B cell (primary cell): ENCODE results near the gene NUBPL. TPM values are rescaled to one million over a fixed set of nuclear protein-coding genes. Genes with fewer than 3 reads are reported as not detected.

Experiments used
- ATAC-seq: fragments of 200-7000 bp; cut with Tn5 transposase; one replicate; pipeline ENCODE4 v1.10.0; 2021; ENCODE audit warnings: low read depth, mild to moderate bottlenecking, moderate number of reproducible peaks, moderate library complexity
- CTCF ChIA-PET: fragments of 350-600 bp; sonication (Branson Sonifier 250); formaldehyde crosslinking; loops from one replicate; lab custom pipeline; 2021; ENCODE audit warnings: antibody characterized with exemption, inconsistent platforms; lab: Charles Lee
- POLR2A ChIA-PET: fragments of 350-600 bp; sonication (Branson Sonifier 250); formaldehyde crosslinking; loops from one replicate; lab custom pipeline; 2021; ENCODE audit warnings: antibody characterized with exemption; lab: Charles Lee
- DNase-seq: peaks from one replicate; pipeline ENCODE4 v3.0.0; 2013
- H2AFZ ChIP-seq: 2 replicates; pipeline ENCODE4 v1.6.1; 2012; ENCODE audit warnings: mild to moderate bottlenecking, low read depth, low read length; ENCODE audit not compliant: insufficient read depth, poor library complexity, severe bottlenecking
- H3K27ac ChIP-seq, 2 donors: 1 replicate in 1 of 2; 2 replicates in 1 of 2; pipeline ENCODE4 v1.5.1; 2012 to 2013; ENCODE audit warnings: low read length in 2 of 2, mild to moderate bottlenecking in 2 of 2, moderate library complexity in 1 of 2
- H3K27me3 ChIP-seq, 4 experiments: fragments of 200-600 bp in 1 of 4; sonication (generic) in 1 of 4; replicated peaks in 1 of 4; 1 replicate in 2 of 4; 2 replicates in 2 of 4; pipeline versions ENCODE4 v1.6.1 to v1.7.0; 2013 to 2016; ENCODE audit warnings: low read length in 3 of 4, mild to moderate bottlenecking in 2 of 4, mixed read lengths in 1 of 4, moderate library complexity in 1 of 4; ENCODE audit not compliant: insufficient read depth in 4 of 4, control insufficient read depth in 3 of 4; ENCODE audit errors: control extremely low read depth in 1 of 4
- H3K36me3 ChIP-seq, 2 experiments: replicated peaks in 1 of 2; 1 replicate in 1 of 2; 2 replicates in 1 of 2; pipeline versions ENCODE4 v1.6.1 to v1.7.1; 2013; ENCODE audit warnings: low read length in 1 of 2; ENCODE audit not compliant: insufficient read depth in 2 of 2, control insufficient read depth in 1 of 2; ENCODE audit errors: control extremely low read depth in 1 of 2, extremely low read depth in 1 of 2
- H3K4me1 ChIP-seq, 2 donors: fragments of 200-600 bp in 1 of 2; sonication (generic) in 1 of 2; 1 replicate in 1 of 2; 2 replicates in 1 of 2; pipeline versions ENCODE4 v1.5.1 to v1.6.1; 2013 to 2017; ENCODE audit warnings: low read length in 2 of 2; ENCODE audit not compliant: control insufficient read depth in 2 of 2, insufficient read depth in 2 of 2
- H3K4me2 ChIP-seq: replicated peaks from 2 replicates; pipeline ENCODE3; 2012; ENCODE audit warnings: mild to moderate bottlenecking, low read depth, low read length; ENCODE audit not compliant: poor library complexity, severe bottlenecking
- H3K4me3 ChIP-seq, 5 experiments: fragments of 200-600 bp in 1 of 5; sonication (generic) in 1 of 5; 1 replicate in 3 of 5; 2 replicates in 2 of 5; pipeline versions ENCODE4 v1.5.1 to v1.7.0; 2011 to 2016; ENCODE audit warnings: low read length in 4 of 5, mild to moderate bottlenecking in 4 of 5, low read depth in 2 of 5, control low read depth in 1 of 5, moderate library complexity in 1 of 5; ENCODE audit not compliant: insufficient read depth in 1 of 5; ENCODE audit errors: control extremely low read depth in 1 of 5, extremely low read depth in 1 of 5
- H3K79me2 ChIP-seq: fragments of 200-600 bp; sonication (generic); one replicate; pipeline ENCODE4 v1.6.0; 2016; ENCODE audit warnings: low read length; ENCODE audit not compliant: control insufficient read depth, insufficient read depth
- H3K9ac ChIP-seq: fragments of 200-600 bp; sonication (generic); 2 replicates; pipeline ENCODE4 v1.6.1; 2017; ENCODE audit warnings: mild to moderate bottlenecking, low read length, moderate library complexity
- H3K9me3 ChIP-seq, 3 donors: one replicate each; pipeline versions ENCODE4 v1.6.1 to v1.7.1; 2013; ENCODE audit warnings: low read length in 2 of 3; ENCODE audit not compliant: control insufficient read depth in 2 of 3, insufficient read depth in 1 of 3; ENCODE audit errors: control extremely low read depth in 1 of 3
- H4K20me1 ChIP-seq: 2 replicates; pipeline ENCODE4 v1.6.0; 2012; ENCODE audit warnings: mild to moderate bottlenecking, low read length; ENCODE audit not compliant: insufficient read depth, control insufficient read depth, poor library complexity, severe bottlenecking
- H3K27ac Mint-ChIP-seq: one replicate; pipeline ENCODE4 v1.8.0; 2021; ENCODE audit warnings: mixed read lengths
- H3K27me3 Mint-ChIP-seq: one replicate; pipeline ENCODE4 v1.8.0; 2021; ENCODE audit warnings: mixed read lengths
- H3K4me1 Mint-ChIP-seq: one replicate; pipeline ENCODE4 v1.8.0; 2021; ENCODE audit warnings: mixed read lengths
- H3K4me3 Mint-ChIP-seq: one replicate; pipeline ENCODE4 v1.8.0; 2021; ENCODE audit warnings: mixed read lengths
- H3K9me3 Mint-ChIP-seq: one replicate; pipeline ENCODE4 v1.8.0; 2022; ENCODE audit warnings: mixed read lengths; ENCODE audit not compliant: insufficient read depth
- CTCF ChIP-seq: fragments of 200-600 bp; IDR thresholded peaks from one replicate; pipeline ENCODE4 v1.8.0; 2022; ENCODE audit warnings: antibody characterized with exemption, mild to moderate bottlenecking
- EZH2 ChIP-seq: IDR thresholded peaks from 2 replicates; pipeline ENCODE4 v1.6.1; 2012; ENCODE audit warnings: borderline replicate concordance, low read depth, mild to moderate bottlenecking, moderate library complexity, low read length; ENCODE audit not compliant: insufficient read depth, poor library complexity, severe bottlenecking
- WGBS: methylation state at CpG from one replicate; pipeline ENCODE4 v1.1.5; 2013; ENCODE audit warnings: missing lambda C conversion rate; ENCODE audit not compliant: insufficient coverage; 5-methylcytosine and 5-hydroxymethylcytosine counted together
- intact Hi-C: fragments of 100-400 bp; cut with micrococcal nuclease; formaldehyde crosslinking; loops from one replicate; pipeline ENCODE4 v1.10.0; 2022
- polyA plus RNA-seq: library from polyadenylated mRNA; depleted of rRNA; stranded (reverse); fragments of >200 nt; gene quantifications from 2 replicates; pipeline ENCODE4 v1.2.3, GENCODE V29; 2012
- total RNA-seq, 2 donors: library from RNA; stranded (reverse); fragments of 120-200 nt in 1 of 2; gene quantifications; 1 replicate in 1 of 2; 2 replicates in 1 of 2; pipeline versions ENCODE4 v1.2.3 to v1.2.4, GENCODE V29; 2013 to 2022

NUBPL gene
- total and polyA plus RNA-seq, 2 donors (not counting 1 experiment from before 2014, with no cell fraction given): 1.9 to 14.2 TPM

- H3K36me3 ChIP-seq: no peaks in the 10 kb centered on the region
- H3K9me3 Mint-ChIP-seq: no peaks in the 10 kb centered on the region
- H3K79me2 ChIP-seq: no peaks in the 10 kb centered on the region
- H4K20me1 ChIP-seq: no peaks in the 10 kb centered on the region
- no peak overlapping the region for H3K4me3 Mint-ChIP-seq
- ChIA-PET POLR2A (no interaction called here), CTCF (no interaction called here)
- H3K27ac Mint-ChIP-seq: no peak overlapping the region
- ATAC-seq (no peak), DNase-seq (no peak)
- intact Hi-C loops: no loop called here
- no peaks in the 10 kb centered on the region for H3K4me1 Mint-ChIP-seq
- H3K9ac ChIP-seq: no peak overlapping the region
- H3K4me2 ChIP-seq: no peak overlapping the region
- no peaks in the 10 kb centered on the region for H3K9me3 ChIP-seq
- no peaks in the 10 kb centered on the region for H3K4me1 ChIP-seq
- no peak overlapping the region for H2AFZ ChIP-seq
- H3K27me3 Mint-ChIP-seq: no peaks in the 10 kb centered on the region
- H3K27ac ChIP-seq: no peak overlapping the region
- WGBS: 81% methylated on average over 2 of the region's 4 CpGs
- H3K4me3 ChIP-seq: no peak overlapping the region
- no peaks in the 10 kb centered on the region for H3K27me3 ChIP-seq
- TF ChIP-seq CTCF (no peak), EZH2 (no peak)
These were observed 320.5 kb downstream of the NUBPL start for GRCh38 chr14:31881531-31882310.

GRCh38 chr14:31884238-31884637 is 323.0 kb downstream of the NUBPL start:
- Histone ChIP-seq H3K36me3 (no peaks in the 10 kb centered on the region), H3K4me2 (no peak overlapping the region), H4K20me1 (no peaks in the 10 kb centered on the region), H3K27ac (no peak overlapping the region), H3K27me3 (no peaks in the 10 kb centered on the region), H3K4me3 (no peak overlapping the region), H3K9ac (no peak overlapping the region), H3K4me1 (peaks cover 0 to 4% of the 10 kb centered on the region in 2 donors), H2AFZ (no peak overlapping the region), H3K79me2 (no peaks in the 10 kb centered on the region), H3K9me3 (no peaks in the 10 kb centered on the region)
- no peak overlapping the region for H3K27ac Mint-ChIP-seq
- no peaks in the 10 kb centered on the region for H3K9me3 Mint-ChIP-seq
- CTCF ChIA-PET: interaction anchor here (1.1 kb wide), 1 partner anchor 370 kb away, joined by 3 read pairs; no protein-coding TSS in a partner anchor
- ATAC-seq (no peak), DNase-seq (no peak)
- intact Hi-C loops: no loop called here
- POLR2A ChIA-PET: no interaction called here
- TF ChIP-seq CTCF (no peak), EZH2 (no peak)
- no CpG with 5 or more reads among the region's 2 CpGs for WGBS
- peaks cover 10% of the 10 kb centered on the region for H3K4me1 Mint-ChIP-seq
- no peaks in the 10 kb centered on the region for H3K27me3 Mint-ChIP-seq
- H3K4me3 Mint-ChIP-seq: no peak overlapping the region
